ENCODE results near the gene FBF1. TPM values are rescaled to one million over a fixed set of nuclear protein-coding genes. Genes with fewer than 3 reads are reported as not detected.

FBF1 gene
- total and polyA plus RNA-seq, 2 of the 4 experiments (the other 2 are of a cell fraction), result 4.5 to 8.0 TPM

GRCh38 chr17:75978938-75979704 is 38.3 kb upstream of the FBF1 start, which contains the start of the genes ACOX1 and TEN1 (continued):
- TF ChIP-seq ELK1 (IDR thresholded peaks at IDR 0.05; ENCODE audit: borderline replicate concordance, low read depth, low read length) (no peak), CHD1 (IDR thresholded peaks at IDR 0.05; ENCODE audit: low read depth, low read length) (no peak), SMC3 (IDR thresholded peaks at IDR 0.05; ENCODE audit: low read depth, low read length) (no peak)
